IgD-negative memory B cell (primary cell): ENCODE data around the gene CITED4. TPM values are rescaled to one million over a fixed set of nuclear protein-coding genes. Genes with fewer than 3 reads are reported as not detected.
A peak's percentile ranks its signal among the peaks of the same experiment; 100 is the strongest.

Source experiments
- H3K27ac Mint-ChIP-seq, 3 donors: one replicate each; pipeline ENCODE4 v1.8.0; 2020 to 2022; ENCODE audit warnings: mild to moderate bottlenecking in 3 of 3, mixed read lengths in 3 of 3, moderate library complexity in 1 of 3
- H3K27me3 Mint-ChIP-seq: one replicate; pipeline ENCODE4 v1.8.0; 2021; ENCODE audit warnings: mixed read lengths
- H3K36me3 Mint-ChIP-seq: one replicate; pipeline ENCODE4 v1.8.0; 2020; ENCODE audit warnings: mild to moderate bottlenecking, mixed read lengths
- H3K4me1 Mint-ChIP-seq, 3 donors: one replicate each; pipeline ENCODE4 v1.8.0; 2020 to 2022; ENCODE audit warnings: mixed read lengths in 3 of 3, mild to moderate bottlenecking in 1 of 3
- H3K4me3 Mint-ChIP-seq, 4 donors: one replicate each; pipeline ENCODE4 v1.8.0; 2020 to 2022; ENCODE audit warnings: mild to moderate bottlenecking in 4 of 4, mixed read lengths in 4 of 4, moderate library complexity in 3 of 4
- H3K9me3 Mint-ChIP-seq, 3 donors: one replicate each; pipeline ENCODE4 v1.8.0; 2020 to 2021; ENCODE audit warnings: mixed read lengths in 3 of 3, mild to moderate bottlenecking in 1 of 3
- polyA plus RNA-seq: library from polyadenylated mRNA; unstranded; fragments of 300-500 nt; fragmentation: Illumina TruSeq; gene quantifications from one replicate; pipeline ENCODE4 v1.2.3, GENCODE V29; 2021

The CITED4 gene
- 1.7 TPM for polyA plus RNA-seq

- peak within 1 kb of the TSS; percentile 94 to 98 (median 96) for H3K4me3 Mint-ChIP-seq
- H3K4me1 Mint-ChIP-seq = peaks cover 3 to 10% (median 9%) of the 10 kb centered on the region in 3 donors
- H3K27ac Mint-ChIP-seq = peak within 1 kb of the TSS; percentile 59 to 90 (median 71)
- H3K9me3 Mint-ChIP-seq = peaks cover 0 to 3% (median 0%) of the 10 kb centered on the region in 3 donors
- H3K27me3 Mint-ChIP-seq = peaks cover 16% of the 10 kb centered on the region
- no peaks in the 10 kb centered on the region for H3K36me3 Mint-ChIP-seq
Measured at GRCh38 chr1:40862008-40862863, at the start of gene CITED4. CITED4 (minus strand) TSS chr1:40862363; CDS start chr1:40862127, 236 bp downstream.

- Mint-ChIP-seq H3K4me1 (no peaks in the 10 kb centered on the region), H3K4me3 (no peak overlapping the region), H3K27me3 (no peaks in the 10 kb centered on the region), H3K36me3 (peaks cover 2% of the 10 kb centered on the region), H3K9me3 (no peaks in the 10 kb centered on the region), H3K27ac (no peak overlapping the region)
Measured at GRCh38 chr1:40911105-40911504, 48.9 kb upstream of the CITED4 start.

DNA sequence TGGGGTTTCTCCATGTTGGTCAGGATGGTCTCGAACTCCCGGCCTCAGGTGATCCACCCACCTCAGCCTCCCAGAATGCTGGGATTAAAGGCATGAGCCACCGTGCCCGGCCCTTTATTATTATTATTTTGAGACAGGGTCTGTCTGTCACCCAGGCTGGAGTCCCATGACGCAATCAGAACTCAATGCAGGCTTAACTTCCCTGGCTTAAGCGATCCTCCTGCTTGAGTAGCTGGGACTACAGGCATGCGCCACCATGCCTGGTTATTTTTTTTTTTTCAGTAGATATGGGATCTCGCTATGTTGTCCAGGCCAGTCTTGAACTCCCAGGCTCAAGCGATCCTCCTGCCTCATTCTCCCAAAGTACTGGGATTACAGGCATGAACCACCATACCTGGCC lies 47.1 kb upstream of the CITED4 start:
- no peaks in the 10 kb centered on the region for H3K9me3 Mint-ChIP-seq
- no peak overlapping the region for H3K4me3 Mint-ChIP-seq

DNA sequence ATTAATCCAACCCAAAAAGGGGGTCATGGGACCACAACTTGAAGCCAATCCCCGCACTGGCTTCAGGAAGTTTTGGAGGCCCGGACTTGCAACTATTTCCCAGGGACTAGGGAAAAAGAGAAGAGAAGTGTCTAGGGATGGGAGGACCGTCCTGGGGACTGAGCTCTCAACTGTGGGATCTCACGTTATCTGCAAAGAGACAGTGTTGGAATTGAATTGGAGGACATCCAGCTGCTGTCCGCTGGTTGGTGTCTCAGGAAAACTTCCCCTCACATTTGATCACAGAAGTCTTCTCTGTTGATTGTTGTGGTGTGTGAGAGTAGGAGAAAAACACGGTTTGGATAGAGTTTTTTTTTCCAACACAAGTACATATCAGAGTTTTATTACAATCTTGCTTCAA lies 46.2 kb upstream of the CITED4 start:
- no peaks in the 10 kb centered on the region for H3K9me3 Mint-ChIP-seq
- no peak overlapping the region for H3K4me3 Mint-ChIP-seq
- no peak overlapping the region for H3K27ac Mint-ChIP-seq
- H3K4me1 Mint-ChIP-seq = no peaks in the 10 kb centered on the region
- H3K27me3 Mint-ChIP-seq = peaks cover 2% of the 10 kb centered on the region
- peaks cover 3% of the 10 kb centered on the region for H3K36me3 Mint-ChIP-seq

More for the DNA sequence above, 47.1 kb upstream of the CITED4 start:
- no peaks in the 10 kb centered on the region for H3K4me1 Mint-ChIP-seq
- peaks cover 2% of the 10 kb centered on the region for H3K36me3 Mint-ChIP-seq
- peaks cover under 1% of the 10 kb centered on the region for H3K27me3 Mint-ChIP-seq
- no peak overlapping the region for H3K27ac Mint-ChIP-seq

DNA sequence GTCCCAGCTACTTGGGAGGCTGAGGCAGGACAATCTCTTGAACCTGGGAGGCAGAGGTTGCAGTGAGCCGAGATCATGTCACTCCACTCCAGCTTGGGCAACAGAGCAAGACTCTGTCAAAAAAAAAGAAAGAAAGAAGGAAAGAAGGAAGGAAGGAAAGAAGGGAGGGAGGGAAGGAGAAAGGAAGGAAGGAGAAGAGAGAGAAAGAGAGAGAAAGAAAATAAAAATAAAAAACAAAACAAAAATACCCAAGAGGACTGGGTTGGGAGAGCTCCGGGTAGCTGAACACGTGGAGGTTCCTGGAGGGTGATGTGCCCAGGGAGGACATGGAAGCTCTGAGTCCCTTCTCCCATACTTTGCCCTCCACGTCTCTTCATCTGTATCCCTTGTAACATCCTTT lies 45.7 kb upstream of the CITED4 start:
- Mint-ChIP-seq H3K9me3 (no peaks in the 10 kb centered on the region), H3K4me1 (no peaks in the 10 kb centered on the region), H3K4me3 (no peak overlapping the region), H3K27me3 (peaks cover 2% of the 10 kb centered on the region), H3K27ac (no peak overlapping the region), H3K36me3 (peaks cover 3% of the 10 kb centered on the region)

- Mint-ChIP-seq H3K27me3 (peaks cover 4% of the 10 kb centered on the region), H3K4me3 (no peak overlapping the region), H3K4me1 (no peaks in the 10 kb centered on the region), H3K9me3 (no peaks in the 10 kb centered on the region), H3K36me3 (peaks cover 3% of the 10 kb centered on the region), H3K27ac (no peak overlapping the region)
Measured at GRCh38 chr1:40906781-40907400, 44.7 kb upstream of the CITED4 start.

- no peaks in the 10 kb centered on the region for H3K9me3 Mint-ChIP-seq
- peaks cover 4% of the 10 kb centered on the region for H3K27me3 Mint-ChIP-seq
- no peak overlapping the region for H3K4me3 Mint-ChIP-seq
- no peak overlapping the region for H3K27ac Mint-ChIP-seq
- H3K36me3 Mint-ChIP-seq = peaks cover 3% of the 10 kb centered on the region
- H3K4me1 Mint-ChIP-seq = no peaks in the 10 kb centered on the region
Measured at GRCh38 chr1:40905061-40905460, 42.9 kb upstream of the CITED4 start.

GRCh38 chr1:40903106-40903505 lies 40.9 kb upstream of the CITED4 start:
- H3K36me3 Mint-ChIP-seq = peaks cover 1% of the 10 kb centered on the region
- H3K4me1 Mint-ChIP-seq = no peaks in the 10 kb centered on the region
- no peak overlapping the region for H3K4me3 Mint-ChIP-seq
- H3K27ac Mint-ChIP-seq = no peak overlapping the region
- H3K9me3 Mint-ChIP-seq = no peaks in the 10 kb centered on the region
- H3K27me3 Mint-ChIP-seq = peaks cover 4% of the 10 kb centered on the region

- H3K9me3 Mint-ChIP-seq = no peaks in the 10 kb centered on the region
- no peak overlapping the region for H3K4me3 Mint-ChIP-seq
- peaks cover 4% of the 10 kb centered on the region for H3K27me3 Mint-ChIP-seq
- no peak overlapping the region for H3K27ac Mint-ChIP-seq
- peaks cover 1% of the 10 kb centered on the region for H3K36me3 Mint-ChIP-seq
- H3K4me1 Mint-ChIP-seq = peaks cover 0 to 2% (median 0%) of the 10 kb centered on the region in 3 donors
Measured at GRCh38 chr1:40901886-40902852, 40.0 kb upstream of the CITED4 start.

- Mint-ChIP-seq H3K4me3 (no peak overlapping the region), H3K4me1 (peaks cover 0 to 2% (median 0%) of the 10 kb centered on the region in 3 donors), H3K27ac (no peak overlapping the region), H3K36me3 (peaks cover 2% of the 10 kb centered on the region), H3K9me3 (peaks cover 1 to 11% (median 5%) of the 10 kb centered on the region in 3 donors), H3K27me3 (peaks cover 4% of the 10 kb centered on the region)
Measured at GRCh38 chr1:40899230-40899870, 37.2 kb upstream of the CITED4 start.

GRCh38 chr1:40898431-40898901 lies 36.3 kb upstream of the CITED4 start:
- Mint-ChIP-seq H3K4me1 (peaks cover 0 to 2% (median 0%) of the 10 kb centered on the region in 3 donors), H3K27me3 (peaks cover 2% of the 10 kb centered on the region), H3K9me3 (peaks cover 1 to 20% (median 10%) of the 10 kb centered on the region in 3 donors), H3K27ac (no peak overlapping the region), H3K4me3 (no peak overlapping the region), H3K36me3 (peaks cover 1% of the 10 kb centered on the region)

- H3K9me3 Mint-ChIP-seq = peaks cover 1 to 21% (median 16%) of the 10 kb centered on the region in 3 donors
- H3K27ac Mint-ChIP-seq = no peak overlapping the region
- H3K4me3 Mint-ChIP-seq = no peak overlapping the region
- H3K36me3 Mint-ChIP-seq = peaks cover 1% of the 10 kb centered on the region
- peaks cover 0 to 2% (median 0%) of the 10 kb centered on the region in 3 donors for H3K4me1 Mint-ChIP-seq
- peaks cover 2% of the 10 kb centered on the region for H3K27me3 Mint-ChIP-seq
Measured at GRCh38 chr1:40897513-40897912, 35.4 kb upstream of the CITED4 start.

DNA sequence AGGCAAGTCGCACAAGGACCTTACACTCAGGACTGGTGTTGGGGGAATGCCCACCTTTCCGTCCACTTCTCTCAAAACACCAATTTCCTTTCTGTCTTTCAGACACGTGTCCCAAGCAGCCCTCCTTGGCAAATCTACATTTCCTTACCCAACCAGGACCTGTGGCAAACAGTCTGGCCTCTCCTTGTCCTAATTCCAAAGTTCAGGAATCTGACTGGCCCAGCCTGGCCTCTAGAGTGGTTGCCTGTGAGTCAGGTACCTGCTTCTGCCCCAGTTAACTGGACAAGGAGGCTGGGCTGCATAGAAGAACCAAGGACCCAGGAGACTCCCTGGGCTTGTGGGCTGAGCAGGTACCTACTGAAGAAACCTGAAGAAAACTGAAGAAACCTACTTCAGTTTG lies 34.3 kb upstream of the CITED4 start:
- Mint-ChIP-seq H3K9me3 (peaks cover 1 to 21% (median 16%) of the 10 kb centered on the region in 3 donors), H3K4me1 (peaks cover 0 to 2% (median 0%) of the 10 kb centered on the region in 3 donors), H3K27me3 (peaks cover under 1% of the 10 kb centered on the region), H3K4me3 (no peak overlapping the region), H3K36me3 (peaks cover 1% of the 10 kb centered on the region), H3K27ac (no peak overlapping the region)

GRCh38 chr1:40895601-40896000 lies 33.4 kb upstream of the CITED4 start:
- no peak overlapping the region for H3K27ac Mint-ChIP-seq
- H3K4me1 Mint-ChIP-seq = peaks cover 0 to 2% (median 0%) of the 10 kb centered on the region in 3 donors

More at GRCh38 chr1:40895601-40896000, 33.4 kb upstream of the CITED4 start:
- Mint-ChIP-seq H3K4me3 (no peak overlapping the region), H3K27me3 (peaks cover 2% of the 10 kb centered on the region), H3K9me3 (peaks cover 1 to 21% (median 16%) of the 10 kb centered on the region in 3 donors), H3K36me3 (peaks cover 1% of the 10 kb centered on the region)
